NT2/D1 (cell line): Measurements from ENCODE around the gene FAM174C.

ENCODE experiments used
- DNase-seq: peaks from one replicate; pipeline ENCODE4 v3.0.0-alpha.2; 2011; ENCODE audit warnings: low read depth, low spot score
- H3K27me3 ChIP-seq: 2 replicates; pipeline ENCODE4 v1.6.0; 2011; ENCODE audit warnings: mild to moderate bottlenecking; ENCODE audit not compliant: insufficient read length, insufficient read depth
- H3K36me3 ChIP-seq: 2 replicates; pipeline ENCODE4 v1.6.1; 2011; ENCODE audit warnings: mild to moderate bottlenecking, low read length, mixed read lengths; ENCODE audit not compliant: insufficient read depth, insufficient read length
- H3K4me1 ChIP-seq: 2 replicates; pipeline ENCODE4 v1.5.1; 2011; ENCODE audit not compliant: insufficient read depth, insufficient read length
- H3K4me3 ChIP-seq: 2 replicates; pipeline ENCODE4 v1.5.1; 2011; ENCODE audit warnings: low read depth; ENCODE audit not compliant: insufficient read length
- H3K9ac ChIP-seq: 2 replicates; pipeline ENCODE4 v1.6.0; 2011; ENCODE audit warnings: low read depth; ENCODE audit not compliant: insufficient read length
- H3K9me3 ChIP-seq: 2 replicates; pipeline ENCODE4 v1.5.1; 2011; ENCODE audit warnings: mild to moderate bottlenecking, low read length; ENCODE audit not compliant: insufficient read depth
- SUZ12 ChIP-seq: IDR thresholded peaks from 2 replicates; pipeline ENCODE4 v1.6.1; 2011; ENCODE audit not compliant: insufficient read length, insufficient read depth; ENCODE audit errors: extremely low read depth
- YY1 ChIP-seq: IDR thresholded peaks from 2 replicates; pipeline ENCODE4 v1.6.1; 2011; ENCODE audit not compliant: insufficient read length, insufficient read depth
- ZNF274 ChIP-seq: IDR thresholded peaks from 2 replicates; pipeline ENCODE4 v1.6.1; 2011; ENCODE audit warnings: mild to moderate bottlenecking, low read depth, low read length

The FAM174C gene

GRCh38 chr19:1276628-1277022 is 1.3 kb downstream of the FAM174C start:
- Histone ChIP-seq H3K9ac (peak overlapping the region; percentile 98), H3K36me3 (peaks cover 80% of the 10 kb centered on the region), H3K9me3 (no peaks in the 10 kb centered on the region), H3K4me1 (peaks cover 27% of the 10 kb centered on the region), H3K27me3 (no peaks in the 10 kb centered on the region), H3K4me3 (peak overlapping the region; percentile 97)
- no peak for DNase-seq
- no peak for TF ChIP-seq YY1
- TF ChIP-seq SUZ12 = no peak
- no peak for TF ChIP-seq ZNF274

DNA sequence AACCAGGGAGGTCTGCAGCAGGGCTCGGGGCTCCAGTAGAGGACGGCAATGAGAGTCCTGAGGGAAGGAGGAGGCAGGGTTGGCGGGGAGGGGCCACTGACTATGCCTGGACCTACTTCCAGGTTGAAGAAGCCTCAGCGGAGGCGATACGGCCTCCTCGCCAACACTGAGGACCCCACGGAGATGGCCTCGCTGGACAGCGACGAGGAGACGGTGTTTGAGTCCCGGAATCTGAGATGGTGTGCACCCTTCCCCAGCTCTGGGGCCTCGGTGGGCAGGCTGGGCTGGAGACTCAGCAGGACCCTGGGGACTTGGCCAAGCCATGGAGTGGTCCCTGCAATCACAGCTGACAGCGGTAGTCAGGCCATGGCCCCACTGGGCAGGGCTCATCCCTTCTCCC is 1.7 kb downstream of the FAM174C start:
- Histone ChIP-seq H3K9ac (peak overlapping the region; percentile 98), H3K36me3 (peaks cover 76% of the 10 kb centered on the region), H3K9me3 (no peaks in the 10 kb centered on the region), H3K4me3 (peak overlapping the region; percentile 97), H3K4me1 (peaks cover 22% of the 10 kb centered on the region), H3K27me3 (no peaks in the 10 kb centered on the region)
- no peak for DNase-seq
- TF ChIP-seq SUZ12 (no peak), YY1 (no peak), ZNF274 (no peak)

- no peaks in the 10 kb centered on the region for H3K27me3 ChIP-seq
- no peak overlapping the region for H3K4me3 ChIP-seq
- peaks cover 22% of the 10 kb centered on the region for H3K4me1 ChIP-seq
- DNase-seq = no peak
- TF ChIP-seq ZNF274 (no peak), YY1 (no peak), SUZ12 (no peak)
- peaks cover 65% of the 10 kb centered on the region for H3K36me3 ChIP-seq
- H3K9me3 ChIP-seq = no peaks in the 10 kb centered on the region
- H3K9ac ChIP-seq = peak overlapping the region; percentile 32
Measured at GRCh38 chr19:1278074-1278473, 2.7 kb downstream of the FAM174C start.

- Histone ChIP-seq H3K36me3 (peaks cover 56% of the 10 kb centered on the region), H3K9ac (no peak overlapping the region), H3K4me3 (no peak overlapping the region), H3K4me1 (peaks cover 20% of the 10 kb centered on the region), H3K9me3 (no peaks in the 10 kb centered on the region), H3K27me3 (no peaks in the 10 kb centered on the region)
- DNase-seq = no peak
- TF ChIP-seq YY1 = no peak
- TF ChIP-seq SUZ12 = no peak
- TF ChIP-seq ZNF274 = no peak
Measured at GRCh38 chr19:1278713-1279660, 3.7 kb downstream of the FAM174C start.

- peak overlapping the region; percentile 22 for H3K9ac ChIP-seq
- H3K27me3 ChIP-seq = peaks cover 3% of the 10 kb centered on the region
- no peak for DNase-seq
- H3K9me3 ChIP-seq = no peaks in the 10 kb centered on the region
- TF ChIP-seq ZNF274 (no peak), SUZ12 (no peak)
- H3K36me3 ChIP-seq = peaks cover 48% of the 10 kb centered on the region
- no peak overlapping the region for H3K4me3 ChIP-seq
- peaks cover 20% of the 10 kb centered on the region for H3K4me1 ChIP-seq
Measured at GRCh38 chr19:1279782-1280341, 4.5 kb downstream of the FAM174C start.

DNA sequence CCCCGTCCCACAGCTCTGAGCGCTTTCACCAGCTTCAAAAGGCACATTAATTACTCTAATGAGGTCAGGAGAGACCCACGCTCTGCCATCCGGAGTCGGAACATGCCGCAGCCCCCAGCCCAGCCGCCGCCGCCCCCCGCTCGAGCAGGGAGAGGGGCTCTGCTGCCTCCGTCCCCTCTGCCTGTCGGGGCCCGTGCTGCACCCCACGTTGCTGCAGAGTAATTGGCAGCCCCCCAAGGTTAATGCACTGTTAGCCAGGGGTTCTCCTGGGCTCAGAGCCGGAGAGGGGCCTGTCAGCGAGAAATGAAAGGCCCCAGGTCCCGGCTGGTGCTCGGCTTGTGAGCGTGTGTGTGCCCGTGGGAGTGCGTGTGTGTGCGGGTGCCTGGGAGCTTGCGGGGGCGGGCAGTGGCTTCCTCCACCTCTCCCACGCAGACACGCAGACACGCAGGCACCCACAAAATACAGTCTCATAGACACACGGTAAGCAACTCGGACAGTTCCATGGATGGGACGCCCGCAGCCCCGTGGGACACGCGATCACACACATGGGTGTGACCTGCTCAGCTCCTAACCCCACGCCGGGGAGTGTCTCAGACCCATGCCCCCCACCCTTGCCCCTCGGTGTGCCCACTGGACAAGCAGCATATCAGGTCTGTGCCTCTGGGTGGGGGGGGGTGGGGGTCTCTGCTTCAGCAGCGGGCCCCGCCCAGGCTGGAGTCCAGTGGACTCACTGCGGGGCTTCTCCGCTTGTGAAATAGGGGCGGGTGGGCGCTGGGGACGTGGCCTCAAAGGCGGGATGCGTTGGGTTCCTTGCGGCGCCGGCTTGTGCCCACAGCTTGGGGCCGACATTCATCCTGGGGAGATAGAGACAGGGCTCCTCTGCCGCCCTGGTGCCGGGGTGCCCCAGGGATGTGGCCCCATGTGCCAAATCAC is 5.6 kb downstream of the FAM174C start:
- peaks cover 26% of the 10 kb centered on the region for H3K4me1 ChIP-seq
- H3K9ac ChIP-seq = peak overlapping the region; percentile 50
- TF ChIP-seq ZNF274 (no peak), YY1 (no peak), SUZ12 (no peak)
- H3K36me3 ChIP-seq = peaks cover 46% of the 10 kb centered on the region
- DNase-seq = no peak
- no peaks in the 10 kb centered on the region for H3K9me3 ChIP-seq
- no peak overlapping the region for H3K4me3 ChIP-seq
- H3K27me3 ChIP-seq = peaks cover 10% of the 10 kb centered on the region

GRCh38 chr19:1281569-1282287 is 6.4 kb downstream of the FAM174C start:
- peak overlapping the region; percentile 50 for H3K9ac ChIP-seq
- DNase-seq = no peak
- H3K27me3 ChIP-seq = peaks cover 10% of the 10 kb centered on the region
- TF ChIP-seq SUZ12 (no peak), YY1 (no peak), ZNF274 (no peak)
- peaks cover 23% of the 10 kb centered on the region for H3K4me1 ChIP-seq
- no peak overlapping the region for H3K4me3 ChIP-seq
- peaks cover 40% of the 10 kb centered on the region for H3K36me3 ChIP-seq
- no peaks in the 10 kb centered on the region for H3K9me3 ChIP-seq
